Measurements from ENCODE around the gene DOCK2.

GRCh38 chr5:169944922-169945680 is 308.0 kb downstream of the DOCK2 start:
- no peak for TF ChIP-seq CTCF (IDR thresholded peaks at IDR 0.05)
- no peak for TF ChIP-seq POLR2A (IDR thresholded peaks at IDR 0.05)
- TF ChIP-seq POLR2AphosphoS5 (IDR thresholded peaks at IDR 0.05): no peak

Data from upper lobe of left lung (tissue), 4 donors.